Body of pancreas (tissue), 4 donors: ENCODE data around the gene CAPZA1.

Source experiments
- POLR2A ChIP-seq, 3 donors: fragments of 450-650 bp; IDR thresholded peaks; one replicate each; pipeline ENCODE4 v1.6.1; 2016; ENCODE audit warnings: antibody characterized with exemption in 3 of 3, mild to moderate bottlenecking in 2 of 3
- TF ChIP-seq, protein P1 (sequence below), 7 experiments: fragments of 450-650 bp in 4 of 7; fragments of 200-600 bp in 3 of 7; sonication (generic) in 3 of 7; IDR thresholded peaks; one replicate each; pipeline ENCODE4 v1.5.1; 2016 to 2019; ENCODE audit warnings: antibody characterized with exemption in 7 of 7

- TF ChIP-seq, protein P1, sequence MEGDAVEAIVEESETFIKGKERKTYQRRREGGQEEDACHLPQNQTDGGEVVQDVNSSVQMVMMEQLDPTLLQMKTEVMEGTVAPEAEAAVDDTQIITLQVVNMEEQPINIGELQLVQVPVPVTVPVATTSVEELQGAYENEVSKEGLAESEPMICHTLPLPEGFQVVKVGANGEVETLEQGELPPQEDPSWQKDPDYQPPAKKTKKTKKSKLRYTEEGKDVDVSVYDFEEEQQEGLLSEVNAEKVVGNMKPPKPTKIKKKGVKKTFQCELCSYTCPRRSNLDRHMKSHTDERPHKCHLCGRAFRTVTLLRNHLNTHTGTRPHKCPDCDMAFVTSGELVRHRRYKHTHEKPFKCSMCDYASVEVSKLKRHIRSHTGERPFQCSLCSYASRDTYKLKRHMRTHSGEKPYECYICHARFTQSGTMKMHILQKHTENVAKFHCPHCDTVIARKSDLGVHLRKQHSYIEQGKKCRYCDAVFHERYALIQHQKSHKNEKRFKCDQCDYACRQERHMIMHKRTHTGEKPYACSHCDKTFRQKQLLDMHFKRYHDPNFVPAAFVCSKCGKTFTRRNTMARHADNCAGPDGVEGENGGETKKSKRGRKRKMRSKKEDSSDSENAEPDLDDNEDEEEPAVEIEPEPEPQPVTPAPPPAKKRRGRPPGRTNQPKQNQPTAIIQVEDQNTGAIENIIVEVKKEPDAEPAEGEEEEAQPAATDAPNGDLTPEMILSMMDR (IDR thresholded peaks at IDR 0.05): peak; percentile 92 to 97 (median 94)
- TF ChIP-seq POLR2A (IDR thresholded peaks at IDR 0.05): no peak
These were observed 87.8 kb downstream of the CAPZA1 start for GRCh38 chr1:112707221-112708001.
